Measurements from ENCODE around the gene NHERF1.

Gene NHERF1

GRCh38 chr17:74750327-74751069, 2.1 kb downstream of the NHERF1 start:
- DNase-seq, result no peak

- no peak for DNase-seq
Observed at GRCh38 chr17:74752415-74752814, 4.0 kb downstream of the NHERF1 start.

GRCh38 chr17:74752822-74753401, 4.5 kb downstream of the NHERF1 start:
- no peak for DNase-seq

GRCh38 chr17:74754832-74755231, 6.4 kb downstream of the NHERF1 start:
- DNase-seq, result no peak

GRCh38 chr17:74755533-74755932, 7.1 kb downstream of the NHERF1 start:
- DNase-seq, result no peak

GRCh38 chr17:74756891-74757290, 8.5 kb downstream of the NHERF1 start:
- no peak for DNase-seq

GRCh38 chr17:74757502-74757901, 9.1 kb downstream of the NHERF1 start:
- peak in 1 of 2 experiments; percentile 78 for DNase-seq

- DNase-seq, result peak in 1 of 2 experiments; percentile 53
Observed at GRCh38 chr17:74757931-74758847, 9.8 kb downstream of the NHERF1 start.

GRCh38 chr17:74758848-74759168, 10.4 kb downstream of the NHERF1 start:
- DNase-seq, result peak in 1 of 2 experiments; percentile 70

GRCh38 chr17:74759243-74759801, 10.9 kb downstream of the NHERF1 start:
- peak in 1 of 2 experiments; percentile 40 for DNase-seq

- no peak for DNase-seq
Observed at GRCh38 chr17:74759941-74760340, 11.5 kb downstream of the NHERF1 start.

GRCh38 chr17:74760404-74761105, 12.1 kb downstream of the NHERF1 start:
- peak in 1 of 2 experiments; percentile 50 for DNase-seq

- DNase-seq, result no peak
Observed at GRCh38 chr17:74761419-74761818, 13.0 kb downstream of the NHERF1 start.

- DNase-seq, result no peak
Observed at GRCh38 chr17:74761931-74762330, 13.5 kb downstream of the NHERF1 start.

- no peak for DNase-seq
Observed at GRCh38 chr17:74763565-74764387, 15.3 kb downstream of the NHERF1 start.

- no peak for DNase-seq
Observed at GRCh38 chr17:74764751-74765286, 16.4 kb downstream of the NHERF1 start.

GRCh38 chr17:74766413-74766812, 18.0 kb downstream of the NHERF1 start:
- DNase-seq, result no peak

- peak in 1 of 2 experiments; percentile 74 for DNase-seq
Observed at GRCh38 chr17:74767111-74767516, 18.7 kb downstream of the NHERF1 start.

GRCh38 chr17:74768069-74768762, 19.8 kb downstream of the NHERF1 start:
- DNase-seq, result peak; percentile 22 to 49

GRCh38 chr17:74768763-74769114, 20.3 kb downstream of the NHERF1 start:
- DNase-seq, result no peak

Measured in NCI-H446 (cell line).